Glutamatergic neuron (in vitro differentiated cells): Measurements from ENCODE around the gene GGT1. TPM values are rescaled to one million over a fixed set of nuclear protein-coding genes. Genes with fewer than 3 reads are reported as not detected.
"Not testable (repeated sequence)": the region's sequence is repeated elsewhere in the genome, so short reads cannot be mapped to it uniquely, and the experiment has no call there.

Experiments used
- DNase-seq: peaks from one replicate; pipeline ENCODE4 v3.0.0; 2022
- H3K27ac Mint-ChIP-seq: one replicate; pipeline ENCODE4 v1.8.0; 2020; ENCODE audit warnings: mild to moderate bottlenecking, mixed read lengths, inconsistent platforms; ENCODE audit not compliant: unreplicated experiment
- H3K27me3 Mint-ChIP-seq: one replicate; pipeline ENCODE4 v1.8.0; 2020; ENCODE audit warnings: mild to moderate bottlenecking, moderate library complexity, mixed read lengths, inconsistent platforms; ENCODE audit not compliant: unreplicated experiment
- H3K36me3 Mint-ChIP-seq: one replicate; pipeline ENCODE4 v1.8.0; 2020; ENCODE audit warnings: mild to moderate bottlenecking, mixed read lengths, inconsistent platforms; ENCODE audit not compliant: unreplicated experiment
- H3K4me1 Mint-ChIP-seq: one replicate; pipeline ENCODE4 v1.8.0; 2020; ENCODE audit warnings: mild to moderate bottlenecking, low read depth, mixed read lengths, inconsistent platforms; ENCODE audit not compliant: unreplicated experiment
- H3K4me3 Mint-ChIP-seq: one replicate; pipeline ENCODE4 v1.8.0; 2020; ENCODE audit warnings: mild to moderate bottlenecking, mixed read lengths, inconsistent platforms; ENCODE audit not compliant: unreplicated experiment
- H3K9me3 Mint-ChIP-seq: one replicate; pipeline ENCODE4 v1.8.0; 2020; ENCODE audit warnings: mild to moderate bottlenecking, moderate library complexity, mixed read lengths, inconsistent platforms; ENCODE audit not compliant: unreplicated experiment
- total RNA-seq: library from RNA; stranded (reverse); fragmentation: NEBNext Ultra II Directional; extraction: Animal tissue kit (Norgen Biotek cat#: 25700); gene quantifications from one replicate; pipeline ENCODE4 v1.2.1, GENCODE V29; 2021; ENCODE audit not compliant: unreplicated experiment
- TF ChIP-seq, protein P1 (sequence below): fragments of 200-600 bp; sonication (generic); IDR thresholded peaks from one replicate; pipeline ENCODE4 v1.5.0; 2021; ENCODE audit not compliant: partially characterized antibody, unreplicated experiment

GGT1 gene
- total RNA-seq, 1 donor from 2014 or later, result 3.1 TPM

DNA sequence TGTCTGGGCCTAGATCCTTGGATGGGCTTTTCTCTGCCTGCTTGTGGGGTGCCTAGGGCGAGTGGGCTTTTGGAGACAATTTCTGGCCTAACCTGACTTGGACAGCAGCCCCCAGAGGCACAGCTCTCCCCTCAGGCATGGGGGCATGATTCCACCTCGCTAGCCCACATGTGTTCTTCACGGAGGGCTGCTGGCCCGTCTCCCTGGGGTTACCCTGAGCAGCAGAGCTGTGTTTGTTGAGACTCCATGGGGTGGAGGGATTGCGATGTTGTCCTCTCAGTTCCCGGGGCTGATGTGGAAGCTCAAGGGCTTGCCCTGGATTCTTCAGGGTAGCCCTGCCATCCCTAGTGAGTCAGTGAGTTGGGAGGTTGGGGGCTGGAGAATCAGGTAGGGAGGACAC, 7.8 kb upstream of the GGT1 start:
- H3K9me3 Mint-ChIP-seq, result peaks cover 6% of the 10 kb centered on the region
- H3K4me1 Mint-ChIP-seq, result peaks cover 8% of the 10 kb centered on the region
- peaks cover 7% of the 10 kb centered on the region for H3K27me3 Mint-ChIP-seq
- H3K4me3 Mint-ChIP-seq, result no peak overlapping the region
- TF ChIP-seq, protein P1, sequence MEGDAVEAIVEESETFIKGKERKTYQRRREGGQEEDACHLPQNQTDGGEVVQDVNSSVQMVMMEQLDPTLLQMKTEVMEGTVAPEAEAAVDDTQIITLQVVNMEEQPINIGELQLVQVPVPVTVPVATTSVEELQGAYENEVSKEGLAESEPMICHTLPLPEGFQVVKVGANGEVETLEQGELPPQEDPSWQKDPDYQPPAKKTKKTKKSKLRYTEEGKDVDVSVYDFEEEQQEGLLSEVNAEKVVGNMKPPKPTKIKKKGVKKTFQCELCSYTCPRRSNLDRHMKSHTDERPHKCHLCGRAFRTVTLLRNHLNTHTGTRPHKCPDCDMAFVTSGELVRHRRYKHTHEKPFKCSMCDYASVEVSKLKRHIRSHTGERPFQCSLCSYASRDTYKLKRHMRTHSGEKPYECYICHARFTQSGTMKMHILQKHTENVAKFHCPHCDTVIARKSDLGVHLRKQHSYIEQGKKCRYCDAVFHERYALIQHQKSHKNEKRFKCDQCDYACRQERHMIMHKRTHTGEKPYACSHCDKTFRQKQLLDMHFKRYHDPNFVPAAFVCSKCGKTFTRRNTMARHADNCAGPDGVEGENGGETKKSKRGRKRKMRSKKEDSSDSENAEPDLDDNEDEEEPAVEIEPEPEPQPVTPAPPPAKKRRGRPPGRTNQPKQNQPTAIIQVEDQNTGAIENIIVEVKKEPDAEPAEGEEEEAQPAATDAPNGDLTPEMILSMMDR, result no peak
- no peak overlapping the region for H3K27ac Mint-ChIP-seq
- H3K36me3 Mint-ChIP-seq, result no peaks in the 10 kb centered on the region
- no peak for DNase-seq

DNA sequence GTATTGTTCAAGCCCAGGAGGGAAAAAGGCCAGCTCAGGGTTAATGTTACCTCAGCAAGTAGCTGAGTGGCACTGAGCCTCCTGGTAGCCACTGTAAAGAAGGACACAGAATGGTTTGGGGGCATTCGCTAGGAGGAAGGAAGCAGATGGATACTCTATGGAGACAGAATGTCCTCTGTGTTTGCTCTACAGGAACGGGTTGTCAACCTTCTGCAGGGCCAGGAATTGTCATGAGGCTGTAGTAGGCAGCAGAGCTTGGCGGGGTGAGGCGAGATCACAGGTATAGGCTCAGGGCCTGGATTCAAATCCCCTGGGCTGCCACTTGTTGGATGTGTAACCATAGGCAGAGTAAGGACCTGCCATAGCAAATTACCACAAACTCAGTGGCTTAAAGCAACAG, 7.1 kb upstream of the GGT1 start:
- Mint-ChIP-seq H3K27me3 (peaks cover 7% of the 10 kb centered on the region), H3K4me1 (peaks cover 5% of the 10 kb centered on the region), H3K4me3 (no peak overlapping the region), H3K36me3 (no peaks in the 10 kb centered on the region), H3K9me3 (peaks cover 6% of the 10 kb centered on the region), H3K27ac (no peak overlapping the region)
- DNase-seq, result no peak
- TF ChIP-seq, protein P1, result no peak

DNA sequence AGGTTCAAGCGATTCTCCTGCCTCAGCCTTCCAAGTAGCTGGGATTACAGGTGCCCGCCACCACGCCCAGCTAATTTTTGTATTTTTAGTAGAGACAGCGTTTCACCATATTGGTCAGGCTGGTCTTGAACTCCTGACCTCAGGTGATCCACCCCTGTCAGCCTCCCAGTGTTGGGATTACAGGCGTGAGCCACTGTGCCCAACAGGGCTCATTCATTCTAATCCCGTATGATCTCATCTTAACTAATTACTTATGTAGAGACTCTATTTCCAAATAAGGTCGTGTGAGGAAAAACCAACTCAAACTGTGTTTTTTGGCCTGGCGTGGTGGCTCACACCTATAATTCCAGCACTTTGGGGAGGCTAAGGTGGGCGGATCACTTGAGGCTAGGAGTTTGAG, 5.9 kb upstream of the GGT1 start:
- H3K27ac Mint-ChIP-seq, H3K4me1 Mint-ChIP-seq, H3K36me3 Mint-ChIP-seq, DNase-seq, H3K9me3 Mint-ChIP-seq, H3K4me3 Mint-ChIP-seq, H3K27me3 Mint-ChIP-seq: not testable (repeated sequence)

DNA sequence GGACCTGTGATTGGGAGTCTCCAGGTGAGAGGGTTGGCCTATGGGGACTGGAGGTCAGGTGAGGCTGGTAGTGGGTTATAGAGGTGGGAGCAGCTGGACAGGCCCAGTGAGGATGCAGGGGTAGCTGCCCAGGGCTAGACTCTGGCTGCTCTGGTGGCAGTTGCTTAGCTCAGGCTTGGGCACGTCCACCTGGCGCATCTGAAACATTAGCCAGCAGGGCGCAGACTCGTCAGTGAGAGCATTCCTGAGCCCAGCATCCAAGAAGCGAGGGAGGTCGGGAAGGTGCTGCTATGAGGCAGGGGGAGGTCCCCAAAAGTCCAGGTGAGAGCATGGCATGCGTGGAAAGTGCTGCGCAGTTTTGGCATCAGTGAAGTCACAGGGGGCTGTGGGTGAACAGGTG, 3.5 kb upstream of the GGT1 start:
- H3K27me3 Mint-ChIP-seq, result peaks cover 3% of the 10 kb centered on the region
- peaks cover 3% of the 10 kb centered on the region for H3K4me1 Mint-ChIP-seq
- no peak overlapping the region for H3K27ac Mint-ChIP-seq
- peaks cover 3% of the 10 kb centered on the region for H3K9me3 Mint-ChIP-seq
- no peak overlapping the region for H3K4me3 Mint-ChIP-seq
- DNase-seq, result no peak
- TF ChIP-seq, protein P1, result no peak
- H3K36me3 Mint-ChIP-seq, result no peaks in the 10 kb centered on the region

DNA sequence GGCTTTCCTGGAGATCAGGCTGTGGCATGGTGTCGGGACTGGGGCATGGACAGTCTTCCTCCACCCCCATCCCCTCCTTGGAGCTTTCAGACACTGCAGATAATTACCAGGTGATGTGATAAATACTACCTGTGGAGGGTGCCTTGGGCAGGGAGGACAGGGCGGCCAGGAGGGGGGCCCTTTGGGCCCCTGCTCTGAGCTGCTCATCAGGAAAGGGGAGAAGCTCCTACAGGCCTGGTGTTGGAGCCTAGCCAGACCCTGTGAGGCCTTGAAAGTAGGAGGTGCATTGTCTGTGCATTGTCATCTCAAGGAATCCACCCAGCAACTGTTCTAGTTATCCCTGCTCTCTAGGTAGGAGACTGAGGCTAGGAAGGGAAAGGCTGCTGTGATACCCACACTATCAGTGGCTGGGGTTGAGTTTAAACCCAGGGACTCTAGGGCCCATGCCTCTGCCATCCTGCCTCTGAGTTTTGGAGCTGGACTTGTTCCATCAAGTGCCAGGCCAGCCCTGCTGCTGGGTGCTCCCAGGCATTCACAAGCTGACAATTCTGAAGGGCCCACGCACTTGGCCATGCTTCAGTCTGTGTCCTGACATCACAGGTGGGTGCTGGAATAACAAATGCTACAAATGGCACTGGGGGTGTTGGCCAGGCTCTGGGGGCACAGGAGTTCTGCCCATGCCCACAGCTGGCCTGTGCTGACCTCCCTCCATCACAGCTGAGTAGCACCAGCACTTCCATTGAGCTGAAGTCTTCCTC, 2.9 kb upstream of the GGT1 start:
- not testable (repeated sequence) for H3K36me3 Mint-ChIP-seq, H3K27me3 Mint-ChIP-seq, H3K4me3 Mint-ChIP-seq, H3K9me3 Mint-ChIP-seq, H3K4me1 Mint-ChIP-seq, H3K27ac Mint-ChIP-seq, DNase-seq

DNA sequence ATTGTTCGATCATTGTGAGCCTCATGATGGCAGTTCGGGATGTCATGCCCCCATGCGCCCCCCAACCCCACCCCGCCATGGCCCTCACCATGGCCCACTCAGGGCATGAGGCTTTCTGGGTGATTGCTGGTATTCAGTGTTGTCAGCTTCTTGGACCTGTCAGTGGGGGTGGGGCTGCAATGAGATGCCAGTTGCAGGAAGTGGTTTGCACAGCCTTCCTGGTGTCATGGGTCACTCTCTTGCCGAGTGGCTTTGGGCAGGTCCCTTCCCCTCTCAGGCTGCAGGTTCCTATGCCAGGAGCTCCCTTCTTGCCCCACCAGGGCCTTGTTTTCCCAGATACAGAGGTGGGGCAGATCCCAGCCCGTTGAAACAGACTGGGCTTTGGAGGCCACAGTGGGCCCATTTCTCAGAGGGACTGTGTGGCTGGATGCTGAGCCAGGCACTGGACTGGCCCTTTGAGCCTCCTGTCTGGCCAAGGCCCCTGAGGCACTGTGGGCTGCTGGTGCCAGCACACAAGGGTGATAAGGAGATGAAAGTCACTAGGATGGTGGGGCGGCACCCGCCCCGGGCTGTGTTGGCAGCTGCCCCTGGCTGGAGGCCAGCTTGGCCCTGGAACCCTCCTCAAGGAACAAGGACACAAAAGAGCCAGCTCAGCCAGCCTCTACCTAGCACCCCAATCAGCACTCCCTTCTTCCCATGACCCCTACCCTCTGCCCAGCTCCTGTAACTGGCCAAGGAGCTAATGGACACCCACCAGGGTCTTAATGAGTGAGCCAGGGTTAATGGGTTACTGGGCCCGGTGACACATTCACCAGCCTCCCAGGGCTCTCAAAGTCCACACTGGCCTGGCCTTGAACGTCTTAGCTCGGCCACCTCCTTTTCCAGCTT, 1.5 kb upstream of the GGT1 start:
- H3K4me1 Mint-ChIP-seq, result peaks cover 1% of the 10 kb centered on the region
- peaks cover 3% of the 10 kb centered on the region for H3K9me3 Mint-ChIP-seq
- H3K4me3 Mint-ChIP-seq, result no peak overlapping the region
- H3K36me3 Mint-ChIP-seq, result no peaks in the 10 kb centered on the region
- H3K27me3 Mint-ChIP-seq, result peaks cover 2% of the 10 kb centered on the region
- TF ChIP-seq, protein P1, result no peak
- no peak overlapping the region for H3K27ac Mint-ChIP-seq
- no peak for DNase-seq

DNA sequence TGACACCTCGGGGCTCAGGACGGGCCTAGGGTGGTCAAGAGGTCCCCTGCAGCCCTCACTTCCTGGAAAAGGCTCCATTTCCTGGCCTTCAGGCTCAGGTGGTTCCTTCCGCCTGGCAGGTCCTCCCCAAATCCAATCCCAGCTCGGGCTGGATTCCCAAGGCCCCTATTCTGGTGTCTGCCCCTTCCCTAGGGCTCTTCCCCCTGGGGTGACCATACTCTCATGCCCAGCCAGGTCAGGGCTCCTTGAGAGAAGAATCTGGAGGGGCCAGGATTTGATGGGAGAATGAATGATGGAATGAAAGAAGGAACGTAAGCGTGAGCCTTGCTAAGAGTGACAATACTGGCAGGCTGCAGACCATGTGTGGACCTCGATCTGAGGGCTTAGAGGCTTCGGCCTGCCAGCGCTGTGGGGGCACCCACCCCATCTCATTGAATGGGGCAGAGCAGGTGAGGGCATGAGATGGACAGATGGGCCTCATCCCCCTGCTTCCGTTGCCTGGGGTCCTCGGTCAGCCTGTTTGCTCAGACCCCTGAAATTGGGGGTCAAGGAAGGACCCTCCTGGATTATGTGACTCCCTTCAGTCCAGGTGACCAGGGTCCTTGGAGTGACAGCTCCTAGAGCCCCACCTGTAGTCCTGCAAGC, 766 bp upstream of the GGT1 start:
- not testable (repeated sequence) for H3K27ac Mint-ChIP-seq, H3K27me3 Mint-ChIP-seq, H3K9me3 Mint-ChIP-seq, H3K4me3 Mint-ChIP-seq, H3K4me1 Mint-ChIP-seq, H3K36me3 Mint-ChIP-seq, DNase-seq
